T47D (cell line): ENCODE data around the gene EVI5L.
A peak's percentile ranks its signal among the peaks of the same experiment; 100 is the strongest.
"Not testable (repeated sequence)": the region's sequence is repeated elsewhere in the genome, so short reads cannot be mapped to it uniquely, and the experiment has no call there.

Source experiments
- DNase-seq, 2 experiments: peaks; one replicate each; pipeline versions ENCODE4 v3.0.0 to v3.0.0-alpha.2; 2011 to 2012; ENCODE audit warnings: low read depth in 1 of 2, low spot score in 1 of 2
- JUND ChIP-seq: IDR thresholded peaks from 2 replicates; pipeline ENCODE4 v1.6.1; 2012; ENCODE audit warnings: low read depth
- in situ Hi-C: cut with HindIII; loops from 2 replicates; pipeline ENCODE4 v1.10.0; 2016; ENCODE audit warnings: low sequenced_read_pairs, low pct_unique_long_range_greater_than_20kb

The EVI5L gene

DNA sequence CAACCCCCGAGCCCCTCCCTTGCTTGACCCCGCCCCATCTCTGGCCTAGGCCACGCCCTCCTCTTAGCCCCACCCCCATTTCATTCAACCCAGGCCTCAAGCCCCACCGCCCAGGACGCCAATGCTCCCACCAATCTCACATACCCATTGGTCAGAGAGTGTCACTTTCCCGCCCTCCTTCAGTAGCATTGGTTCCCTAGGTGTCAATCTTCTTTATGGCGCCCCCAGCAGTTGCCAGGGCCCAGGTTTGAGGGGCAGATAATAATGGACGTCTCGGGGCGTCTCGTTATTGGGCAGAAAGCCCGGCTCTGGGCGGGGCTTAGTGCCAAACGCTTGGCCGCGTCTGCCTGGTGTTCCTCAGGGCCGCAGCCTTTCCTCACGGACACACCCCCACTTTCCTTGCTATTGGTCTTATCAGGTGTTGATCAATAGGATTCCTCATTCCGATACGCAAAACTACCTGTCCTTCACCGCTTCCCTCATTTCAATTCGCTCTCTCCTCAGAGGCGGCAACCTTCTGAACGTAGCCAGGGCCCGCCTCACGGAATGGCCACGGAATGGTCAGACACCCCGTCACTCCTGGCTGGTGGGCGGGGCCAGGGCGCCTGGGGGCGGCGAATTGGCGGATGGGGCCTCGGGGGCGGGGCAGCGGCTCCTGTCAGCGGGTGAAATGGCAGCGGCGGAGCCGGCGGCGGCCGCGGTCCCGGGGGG lies at the start of gene EVI5L:
Gene EVI5L, plus strand, starts transcription at position 658 of the 711 bp plus-strand sequence. CDS start 16,325 bp downstream, outside the sequence.
- in situ Hi-C loops, result no loop called here
- DNase-seq, result peak; percentile 97 to 99
- no peak for TF ChIP-seq JUND

DNA sequence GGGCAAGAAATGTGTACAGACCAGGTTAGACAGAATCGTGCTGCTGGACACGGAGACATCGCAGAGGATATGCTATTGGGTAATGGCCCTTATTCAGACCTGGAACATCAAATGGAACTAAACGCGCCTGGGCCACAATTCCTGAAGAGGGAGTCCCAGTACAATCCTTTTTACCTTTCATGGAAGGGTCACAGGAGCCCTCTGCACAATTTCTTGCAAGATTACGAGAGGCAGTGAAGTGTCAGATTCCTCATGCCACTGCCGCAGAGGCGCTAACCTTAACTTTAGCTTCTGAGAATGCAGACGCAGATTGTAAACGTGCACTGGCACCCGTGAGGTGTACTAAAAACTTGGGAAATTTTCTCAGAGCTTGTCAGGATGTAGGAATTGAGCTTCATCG lies 48.9 kb upstream of the EVI5L start:
- DNase-seq, result no peak
- TF ChIP-seq JUND, result no peak
- in situ Hi-C loops, result no loop called here

- TF ChIP-seq JUND, result no peak
- in situ Hi-C loops, result no loop called here
- DNase-seq, result peak in 1 of 2 experiments; percentile 48
These were observed 46.0 kb upstream of the EVI5L start for GRCh38 chr19:7783991-7784423.

DNA sequence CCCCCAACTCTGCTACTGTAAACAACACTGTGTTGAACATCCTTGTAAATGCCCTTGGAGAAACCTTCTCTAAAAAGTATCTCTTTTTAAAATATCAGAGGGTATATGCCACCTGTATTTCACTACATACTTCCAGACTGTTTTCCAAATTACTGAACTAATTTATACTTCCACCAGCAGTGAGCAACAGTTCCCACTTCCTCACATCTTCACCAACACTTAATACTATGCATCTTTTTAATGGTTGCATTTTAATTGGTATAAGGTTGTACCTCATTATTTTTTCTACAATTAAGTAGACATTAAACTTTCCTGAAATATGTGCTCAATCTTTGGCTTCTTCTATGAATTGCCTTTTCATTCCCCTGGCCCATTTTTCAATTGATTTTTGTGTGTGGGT lies 45.2 kb upstream of the EVI5L start:
- TF ChIP-seq JUND, result no peak
- in situ Hi-C loops, result no loop called here
- no peak for DNase-seq

- DNase-seq, result peak in 1 of 2 experiments; percentile 23
- in situ Hi-C loops, result no loop called here
- no peak for TF ChIP-seq JUND
These were observed 42.9 kb upstream of the EVI5L start for GRCh38 chr19:7787141-7787540.

DNA sequence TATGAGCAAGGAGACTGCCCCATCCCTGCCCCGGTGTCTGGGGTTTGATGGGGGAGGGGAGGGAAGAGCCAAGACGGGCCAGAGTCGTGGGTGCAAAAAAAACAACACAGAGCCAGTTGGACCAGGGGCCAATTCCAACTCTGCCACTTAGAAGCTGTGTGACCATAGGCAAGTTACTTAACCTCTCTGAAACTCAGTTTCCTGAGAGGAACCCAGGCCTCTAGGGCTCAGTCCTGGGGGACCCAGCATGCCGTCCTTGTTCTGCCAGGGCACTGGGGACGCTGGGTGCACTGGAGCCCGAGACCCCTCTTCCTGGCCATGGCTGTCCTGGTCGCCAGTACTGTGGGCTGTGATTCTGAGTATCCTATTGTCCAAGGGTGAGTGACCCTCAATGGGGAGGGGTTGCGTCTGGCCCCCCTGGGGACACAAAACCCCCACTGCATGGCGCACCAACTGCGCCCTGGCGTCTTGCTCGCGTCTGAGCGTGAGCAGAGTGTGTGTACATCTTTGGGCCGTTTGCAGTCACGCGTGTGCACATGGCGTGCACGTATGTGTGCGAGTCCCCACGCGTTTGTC lies 42.3 kb upstream of the EVI5L start:
- in situ Hi-C loops, result no loop called here
- no peak for DNase-seq

DNA sequence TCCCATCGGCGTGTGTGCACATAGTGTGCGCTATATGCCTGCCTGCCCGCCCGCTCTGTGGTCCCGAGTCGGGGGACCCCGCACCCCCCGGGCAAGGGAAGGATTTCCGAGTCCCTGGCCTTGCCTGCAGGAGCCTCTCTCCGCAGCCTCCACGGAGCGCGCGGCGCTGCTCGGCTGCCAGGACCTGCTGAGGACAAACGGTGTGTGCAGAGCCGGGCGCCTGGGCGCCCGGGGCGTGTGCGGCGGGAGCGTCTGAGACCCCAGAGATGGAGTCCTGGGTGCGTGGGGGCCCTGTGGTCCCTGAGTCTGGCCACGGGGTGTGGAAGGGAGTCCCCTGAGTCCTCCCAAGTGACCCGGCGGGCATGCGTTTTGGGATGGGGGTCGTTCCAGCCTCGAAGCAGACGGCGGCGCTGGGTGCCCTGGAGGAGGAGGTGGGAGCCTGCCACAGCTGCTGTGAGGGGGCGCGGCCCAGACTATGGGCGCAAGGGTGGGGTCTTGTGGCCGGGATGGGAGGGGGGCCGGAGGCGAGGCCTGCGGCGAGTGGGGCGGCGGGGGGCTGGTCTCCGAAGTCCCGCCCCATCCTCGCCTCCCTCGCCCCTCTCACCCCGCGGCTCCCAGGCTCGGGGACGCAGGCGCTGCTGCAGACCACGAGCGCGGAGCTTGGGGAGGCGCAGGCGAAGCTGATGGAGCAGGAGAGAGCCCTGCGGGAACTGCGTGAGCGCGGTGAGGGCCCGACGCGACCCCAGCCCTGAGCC lies 41.7 kb upstream of the EVI5L start:
- in situ Hi-C loops, result no loop called here
- DNase-seq, result no peak
- TF ChIP-seq JUND, result no peak

More for the DNA sequence above, 42.3 kb upstream of the EVI5L start:
- TF ChIP-seq JUND, result no peak

GRCh38 chr19:7788933-7789323 lies 41.1 kb upstream of the EVI5L start:
- DNase-seq, result no peak
- no peak for TF ChIP-seq JUND
- in situ Hi-C loops, result no loop called here

- in situ Hi-C loops, result no loop called here
- no peak for DNase-seq
- no peak for TF ChIP-seq JUND
These were observed 40.6 kb upstream of the EVI5L start for GRCh38 chr19:7789447-7789846.

DNA sequence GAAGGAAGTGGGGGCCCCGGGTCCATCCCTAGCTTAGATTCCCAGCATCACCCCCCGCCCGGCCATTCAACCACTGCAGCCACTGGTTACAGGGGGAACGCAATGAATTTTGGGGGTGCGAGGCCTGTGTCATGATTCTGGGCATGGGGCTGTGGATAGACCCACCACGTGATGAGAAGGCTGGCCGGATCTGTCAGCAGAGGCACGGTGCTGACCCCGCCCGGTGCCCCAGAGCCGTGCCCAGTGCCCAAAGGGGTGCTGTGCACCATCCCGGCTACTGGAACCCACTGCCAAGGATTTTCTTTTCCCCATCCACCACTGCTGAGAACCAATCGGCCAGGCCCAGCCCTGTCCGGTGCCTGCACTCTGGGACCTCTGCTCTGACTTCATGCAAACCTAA lies 39.6 kb upstream of the EVI5L start:
- DNase-seq, result no peak
- TF ChIP-seq JUND, result no peak
- in situ Hi-C loops, result no loop called here

- in situ Hi-C loops, result no loop called here
- peak in 1 of 2 experiments; percentile 72 for DNase-seq
- no peak for TF ChIP-seq JUND
These were observed 37.7 kb upstream of the EVI5L start for GRCh38 chr19:7792281-7792680.

DNA sequence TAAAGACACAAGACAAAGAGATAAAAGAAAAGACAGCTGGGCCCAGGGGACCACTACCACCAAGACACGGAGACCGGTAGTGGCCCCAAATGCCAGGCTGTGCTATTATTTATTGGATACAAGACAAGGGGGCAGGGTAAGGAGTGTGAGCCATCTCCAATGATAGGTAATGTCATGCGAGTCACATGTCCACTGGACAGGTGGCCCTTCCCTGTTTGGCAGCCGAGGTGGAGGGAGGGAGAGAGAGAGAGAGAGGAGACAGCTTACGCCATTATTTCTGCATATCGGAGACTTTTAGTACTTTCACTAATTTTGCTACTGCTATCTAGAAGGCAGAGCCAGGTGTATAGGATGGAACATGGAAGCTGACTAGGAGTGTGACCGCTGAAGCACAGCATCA lies 37.3 kb upstream of the EVI5L start:
- in situ Hi-C loops, DNase-seq: not testable (repeated sequence)

- TF ChIP-seq JUND, result no peak
- in situ Hi-C loops, result no loop called here
- DNase-seq, result no peak
These were observed 36.5 kb upstream of the EVI5L start for GRCh38 chr19:7793493-7793892.
